Cerebellar cortex (tissue), 1 donor: Measurements from ENCODE around the gene EPOP.

Experiments
- DNase-seq: peaks from one replicate; pipeline ENCODE4 v3.0.0-alpha.2; 2015; ENCODE audit warnings: low spot score

Gene EPOP

DNA sequence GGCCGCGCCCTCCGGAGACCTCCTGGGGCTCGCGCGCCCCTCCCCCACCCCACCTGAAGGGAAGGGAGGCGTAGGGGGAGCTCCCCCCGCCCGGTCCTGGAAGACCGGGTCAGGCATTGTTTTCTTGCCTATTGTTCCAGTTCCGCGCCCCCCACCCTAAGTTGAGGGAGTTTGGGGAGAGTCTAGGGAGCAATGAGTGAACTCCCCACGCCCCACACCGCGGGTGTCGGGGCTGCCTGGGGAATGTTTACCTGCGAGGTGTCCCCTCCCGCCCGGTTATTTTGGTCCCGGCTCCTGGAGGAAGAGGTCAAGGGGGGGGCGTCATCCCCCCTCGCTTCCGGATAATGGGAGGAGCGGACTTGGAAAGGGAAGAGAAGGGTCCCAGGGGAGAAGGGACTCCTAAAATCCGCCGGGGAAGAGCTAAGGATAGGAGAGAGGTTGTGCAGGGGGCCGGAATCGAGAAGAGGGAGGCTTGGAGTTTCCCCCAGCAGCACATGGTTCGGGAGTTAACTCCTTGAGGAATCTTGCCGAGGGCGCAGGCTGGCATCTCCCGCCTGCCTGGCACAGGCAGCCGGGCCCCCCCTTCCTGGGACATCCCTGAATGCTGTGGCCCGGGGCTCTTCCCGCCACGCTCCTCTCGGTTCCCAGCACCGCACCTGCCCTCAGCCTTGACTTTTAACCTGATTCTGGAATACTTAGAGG, 31.2 kb upstream of the EPOP start:
- peak; percentile 59 for DNase-seq

GRCh38 chr17:38705523-38705802, 30.7 kb upstream of the EPOP start:
- DNase-seq: no peak

DNA sequence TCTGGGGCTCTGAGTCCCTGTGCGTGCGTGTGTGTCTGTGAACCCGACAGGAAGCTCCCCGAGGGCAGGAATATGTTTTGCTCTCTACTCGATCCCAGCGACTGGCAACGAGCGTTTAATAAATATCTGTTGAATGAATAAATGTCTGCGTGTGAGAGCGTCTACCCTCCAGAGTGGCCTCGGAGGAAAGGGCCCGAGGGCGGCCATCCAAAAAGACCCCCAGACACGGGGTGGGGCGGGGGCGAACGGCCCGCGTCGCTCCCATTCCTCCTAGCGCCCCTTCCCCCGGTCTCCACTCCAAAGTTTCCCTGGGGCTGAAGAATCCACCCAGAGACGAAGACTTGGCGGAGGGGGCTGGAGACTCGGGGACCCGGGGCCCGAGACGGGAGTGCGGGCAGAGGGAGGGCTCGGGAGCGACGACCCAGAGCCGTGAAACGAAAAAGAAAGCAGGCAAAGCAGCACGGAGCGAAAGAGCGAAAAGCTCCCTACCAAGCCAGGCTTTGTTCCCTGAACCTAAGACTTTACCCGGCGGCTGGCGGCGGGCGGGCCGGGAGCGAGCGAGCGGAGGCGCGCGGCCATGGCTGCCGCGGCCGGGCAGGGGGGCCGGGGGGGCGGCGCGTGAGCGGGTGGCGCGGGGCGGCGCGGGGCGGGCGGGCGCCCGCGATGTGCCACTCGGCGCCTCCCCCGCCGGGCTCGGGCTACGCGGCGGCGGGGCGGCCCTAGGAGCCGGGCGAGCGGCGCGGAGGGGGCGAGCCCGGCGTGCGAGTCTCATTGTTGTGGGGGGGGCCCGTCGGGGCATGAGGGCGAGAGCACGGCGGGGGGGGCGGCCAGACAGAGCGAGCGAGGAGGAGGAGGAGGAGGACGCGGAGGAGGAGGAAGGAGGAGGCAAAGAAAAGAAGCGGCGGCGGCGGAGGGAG, 30.1 kb upstream of the EPOP start, which contains the start of gene MLLT6:
Gene MLLT6, plus strand, starts transcription at position 668 of the 917 bp plus-strand sequence. CDS start 360 bp downstream, outside the sequence.
- peak; percentile 82 for DNase-seq

- no peak for DNase-seq
Observed at GRCh38 chr17:38703742-38704605, 29.2 kb upstream of the EPOP start.

DNA sequence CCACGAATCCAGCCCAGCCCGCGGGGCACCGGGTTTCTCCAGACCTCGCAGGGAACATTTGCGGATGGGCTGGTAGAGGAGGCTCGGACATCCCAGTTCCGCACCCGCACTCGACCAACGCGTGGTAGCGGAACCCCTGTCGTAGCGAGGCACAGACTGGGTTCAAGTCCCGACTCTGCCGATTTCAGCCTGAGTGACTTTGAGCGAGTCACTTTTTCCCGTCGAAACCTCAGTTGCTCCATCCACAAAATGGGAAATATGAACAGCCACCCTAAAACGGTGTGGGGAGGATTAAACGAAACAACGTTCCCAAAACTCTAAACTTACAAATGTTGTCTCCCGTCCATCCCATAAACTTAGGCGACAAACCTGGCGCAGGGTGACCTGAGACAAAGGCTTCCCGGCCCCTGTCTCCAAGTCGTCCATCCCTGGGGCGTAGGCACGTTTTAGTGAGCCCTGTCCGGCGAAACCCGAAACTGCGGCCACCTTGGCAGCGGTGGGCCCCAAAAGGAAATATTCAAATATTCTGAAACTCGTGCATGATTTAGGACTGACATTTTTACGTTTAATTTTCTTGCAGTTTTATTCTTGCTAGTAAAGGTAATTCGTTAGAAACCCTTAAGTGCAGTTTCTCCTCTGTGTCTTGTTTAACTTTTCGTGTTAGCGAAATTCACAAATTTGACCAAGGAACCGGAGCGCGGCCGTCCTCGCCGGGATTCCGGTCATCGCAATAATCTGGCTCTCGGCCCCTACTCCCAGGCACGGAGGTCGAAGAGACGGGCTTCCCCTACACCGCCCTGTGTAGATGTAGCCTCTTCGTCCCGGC, 28.4 kb upstream of the EPOP start:
- no peak for DNase-seq

GRCh38 chr17:38702166-38702915, 27.6 kb upstream of the EPOP start:
- DNase-seq: peak; percentile 83

- peak; percentile 55 for DNase-seq
Observed at GRCh38 chr17:38701504-38702165, 26.9 kb upstream of the EPOP start.

- DNase-seq: no peak
Observed at GRCh38 chr17:38698760-38699159, 24.0 kb upstream of the EPOP start.

- DNase-seq: no peak
Observed at GRCh38 chr17:38697061-38697820, 22.5 kb upstream of the EPOP start.

GRCh38 chr17:38693700-38694329, 19.1 kb upstream of the EPOP start:
- peak; percentile 76 for DNase-seq

DNA sequence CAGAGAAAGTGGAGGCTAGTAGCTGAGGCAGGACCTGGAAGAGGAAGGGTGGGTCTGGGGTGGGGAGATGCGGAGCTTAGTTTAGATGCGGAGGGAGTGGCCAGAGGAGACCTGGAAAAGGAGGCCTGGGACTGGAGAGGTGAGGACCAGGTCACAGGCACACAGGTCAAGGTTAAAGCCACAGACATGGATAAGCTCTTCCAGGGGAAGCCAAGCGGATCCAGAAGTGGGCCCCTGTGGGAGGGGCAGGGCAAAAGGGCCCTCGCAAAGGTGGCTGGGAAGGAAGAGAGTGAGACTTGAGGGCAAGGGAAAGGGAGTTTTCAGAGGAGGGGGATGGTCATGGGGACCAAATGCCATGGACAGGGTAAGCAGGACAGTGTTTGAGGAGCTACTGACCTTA, 16.4 kb upstream of the EPOP start:
- DNase-seq: no peak

- DNase-seq: no peak
Observed at GRCh38 chr17:38690386-38690785, 15.6 kb upstream of the EPOP start.

GRCh38 chr17:38687286-38687685, 12.5 kb upstream of the EPOP start:
- DNase-seq: no peak

- no peak for DNase-seq
Observed at GRCh38 chr17:38685491-38685890, 10.7 kb upstream of the EPOP start.

- no peak for DNase-seq
Observed at GRCh38 chr17:38681096-38681495, 6.3 kb upstream of the EPOP start.

- no peak for DNase-seq
Observed at GRCh38 chr17:38677819-38678218, 3.1 kb upstream of the EPOP start.

DNA sequence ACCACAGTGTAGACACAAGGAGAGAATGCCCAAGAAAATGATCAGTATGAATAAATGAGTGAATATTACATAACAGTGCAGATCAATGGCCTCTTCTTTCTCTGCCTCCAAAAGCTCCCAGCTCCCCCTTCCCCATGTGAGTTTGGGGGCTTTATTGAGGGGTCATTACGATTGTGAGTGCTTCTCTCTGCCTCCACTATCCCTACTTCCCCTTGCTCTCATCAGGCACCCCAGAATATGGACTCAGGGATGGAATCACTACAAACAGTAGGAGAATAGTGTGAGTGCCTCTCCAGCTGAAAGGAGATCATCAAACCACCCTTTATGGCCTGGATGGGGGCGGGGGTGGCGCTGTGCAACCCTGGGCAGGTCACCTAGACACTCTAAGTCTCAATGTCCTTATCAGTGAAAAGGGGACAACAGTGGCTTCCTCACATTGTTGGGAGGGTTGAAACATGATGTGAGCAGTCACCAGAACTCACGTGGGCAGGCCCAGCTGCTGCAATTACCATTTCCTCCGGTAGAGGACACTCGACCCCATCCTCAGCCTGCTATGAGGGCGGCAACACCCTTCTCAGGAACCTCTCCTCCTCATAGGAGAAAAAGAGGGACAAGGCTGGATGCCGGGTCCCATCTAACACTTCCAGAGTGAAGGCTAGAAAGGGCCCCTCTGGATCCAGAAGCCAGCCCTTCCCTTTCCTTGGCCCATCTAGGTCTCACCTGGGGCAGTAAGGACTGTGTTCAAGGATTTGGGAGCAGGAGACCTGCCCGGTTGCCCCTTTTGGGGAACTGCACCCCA, 2.1 kb upstream of the EPOP start:
- DNase-seq: peak; percentile 93
